Uterus (tissue), 4 donors: ENCODE results near the gene CLIC1. TPM values are rescaled to one million over a fixed set of nuclear protein-coding genes. Genes with fewer than 3 reads are reported as not detected.

Experiments used
- DNase-seq, 2 donors: peaks; one replicate each; pipeline ENCODE4 v3.0.0-alpha.2; 2019 to 2020
- H3K27ac ChIP-seq, 2 donors: fragments of 200-600 bp; sonication (generic); 1 replicate in 1 of 2; 2 replicates in 1 of 2; pipeline ENCODE4 v1.5.1; 2016 to 2018
- H3K27me3 ChIP-seq, 2 donors: fragments of 200-600 bp; sonication (generic); one replicate each; pipeline ENCODE4 v1.5.1; 2018 to 2019; ENCODE audit warnings: control low read depth in 1 of 2
- H3K36me3 ChIP-seq, 2 donors: fragments of 200-600 bp; sonication (generic); one replicate each; pipeline ENCODE4 v1.5.1; 2019; ENCODE audit warnings: control low read depth in 1 of 2
- H3K4me1 ChIP-seq, 2 donors: fragments of 200-600 bp; sonication (generic); one replicate each; pipeline ENCODE4 v1.5.1; 2018 to 2019; ENCODE audit warnings: control low read depth in 1 of 2
- H3K4me3 ChIP-seq, 2 donors: fragments of 200-600 bp; sonication (generic); 1 replicate in 1 of 2; 2 replicates in 1 of 2; pipeline ENCODE4 v1.5.1; 2018 to 2019; ENCODE audit warnings: mild to moderate bottlenecking in 1 of 2
- H3K9me3 ChIP-seq, 2 donors: fragments of 200-600 bp; sonication (generic); one replicate each; pipeline ENCODE4 v1.5.1; 2019; ENCODE audit warnings: control low read depth in 1 of 2
- CTCF ChIP-seq, 4 experiments: fragments of 200-600 bp in 2 of 4; fragments of 450-650 bp in 2 of 4; sonication (generic) in 2 of 4; IDR thresholded peaks; one replicate each; pipeline ENCODE4 v1.5.1; 2016 to 2019; ENCODE audit warnings: antibody characterized with exemption in 4 of 4, mild to moderate bottlenecking in 2 of 4, moderate library complexity in 1 of 4
- POLR2A ChIP-seq, 2 donors: fragments of 450-650 bp; IDR thresholded peaks; one replicate each; pipeline ENCODE4 v1.6.1; 2016; ENCODE audit warnings: antibody characterized with exemption in 2 of 2, mild to moderate bottlenecking in 1 of 2, moderate library complexity in 1 of 2
- intact Hi-C: fragments of 100-400 bp; cut with DNase I; formaldehyde crosslinking; loops from one replicate; pipeline ENCODE4 v1.15.1; 2023; ENCODE audit warnings: low total_unique reads
- total RNA-seq, 4 donors: library from RNA; depleted of rRNA in 3 of 4; stranded (reverse); fragments of >200 nt in 3 of 4; gene quantifications; one replicate each; pipeline versions ENCODE4 v1.1.0 to v1.2.4, GENCODE V29; 2014 to 2023
- donor health status: DM: yes; HTN: yes; CAD: no.

CLIC1 gene
- total RNA-seq, 4 donors from 2014 or later, result 173 to 328 (median 216) TPM

- Histone ChIP-seq H3K9me3 (no peaks in the 10 kb centered on the region), H3K4me3 (no peak overlapping the region), H3K27ac (peak overlapping the region; percentile 24 to 48), H3K36me3 (no peaks in the 10 kb centered on the region), H3K4me1 (no peaks in the 10 kb centered on the region), H3K27me3 (no peaks in the 10 kb centered on the region)
- intact Hi-C loops, result no loop called here
- no peak for DNase-seq
- TF ChIP-seq POLR2A (IDR thresholded peaks at IDR 0.05) (no peak), CTCF (IDR thresholded peaks at IDR 0.05) (no peak)
Measured at GRCh38 chr6:31764198-31764597, 27.9 kb upstream of the CLIC1 start.

- no peaks in the 10 kb centered on the region for H3K4me1 ChIP-seq
- intact Hi-C loops, result no loop called here
- H3K27me3 ChIP-seq, result no peaks in the 10 kb centered on the region
- H3K36me3 ChIP-seq, result no peaks in the 10 kb centered on the region
- H3K9me3 ChIP-seq, result no peaks in the 10 kb centered on the region
- DNase-seq, result no peak
- H3K27ac ChIP-seq, result peak overlapping the region in 1 of 2 donors; percentile 48
- H3K4me3 ChIP-seq, result no peak overlapping the region
- TF ChIP-seq POLR2A (IDR thresholded peaks at IDR 0.05) (no peak), CTCF (IDR thresholded peaks at IDR 0.05) (no peak)
Measured at GRCh38 chr6:31763619-31763940, 27.2 kb upstream of the CLIC1 start.

GRCh38 chr6:31762878-31763618 lies 26.7 kb upstream of the CLIC1 start:
- H3K4me1 ChIP-seq, result no peaks in the 10 kb centered on the region
- peak overlapping the region in 1 of 2 donors; percentile 48 for H3K27ac ChIP-seq
- DNase-seq, result no peak
- H3K4me3 ChIP-seq, result no peak overlapping the region
- no peaks in the 10 kb centered on the region for H3K27me3 ChIP-seq
- H3K36me3 ChIP-seq, result no peaks in the 10 kb centered on the region
- intact Hi-C loops, result no loop called here
- TF ChIP-seq POLR2A (IDR thresholded peaks at IDR 0.05), result no peak
- TF ChIP-seq CTCF (IDR thresholded peaks at IDR 0.05), result no peak
- no peaks in the 10 kb centered on the region for H3K9me3 ChIP-seq

GRCh38 chr6:31762356-31762755 lies 26.0 kb upstream of the CLIC1 start, which contains the start of gene SAPCD1:
Gene SAPCD1, plus strand, starts transcription at chr6:31762656. Its CDS starts 399 bp downstream, at chr6:31763055.
- no peaks in the 10 kb centered on the region for H3K27me3 ChIP-seq
- DNase-seq, result no peak
- TF ChIP-seq CTCF (IDR thresholded peaks at IDR 0.05) (no peak), POLR2A (IDR thresholded peaks at IDR 0.05) (no peak)

GRCh38 chr6:31761343-31761742 lies 25.0 kb upstream of the CLIC1 start:
- no peaks in the 10 kb centered on the region for H3K27me3 ChIP-seq
- no peak overlapping the region for H3K27ac ChIP-seq
- DNase-seq, result no peak
- no peaks in the 10 kb centered on the region for H3K4me1 ChIP-seq
- no peak overlapping the region for H3K4me3 ChIP-seq
- H3K9me3 ChIP-seq, result no peaks in the 10 kb centered on the region
- H3K36me3 ChIP-seq, result no peaks in the 10 kb centered on the region
- intact Hi-C loops, result no loop called here
- no peak for TF ChIP-seq POLR2A (IDR thresholded peaks at IDR 0.05)
- no peak for TF ChIP-seq CTCF (IDR thresholded peaks at IDR 0.05)

More at GRCh38 chr6:31762356-31762755, 26.0 kb upstream of the CLIC1 start, which contains the start of gene SAPCD1:
- Histone ChIP-seq H3K36me3 (no peaks in the 10 kb centered on the region), H3K9me3 (no peaks in the 10 kb centered on the region), H3K4me1 (no peaks in the 10 kb centered on the region), H3K27ac (peak within 1 kb of the TSS in 1 of 2 donors; percentile 48), H3K4me3 (no peak within 1 kb of the TSS)
- intact Hi-C loops, result no loop called here
